Measurements from ENCODE around the gene DENND2C.

DENND2C gene

GRCh38 chr1:114540272-114540671 lies 129.6 kb downstream of the DENND2C start:
- no peak for DNase-seq

- no peak for DNase-seq
Observed at GRCh38 chr1:114536043-114536442, 133.8 kb downstream of the DENND2C start.

- DNase-seq, result no peak
Observed at GRCh38 chr1:114535401-114535800, 134.4 kb downstream of the DENND2C start.
